ENCODE data around the gene ZSWIM5.

DNA sequence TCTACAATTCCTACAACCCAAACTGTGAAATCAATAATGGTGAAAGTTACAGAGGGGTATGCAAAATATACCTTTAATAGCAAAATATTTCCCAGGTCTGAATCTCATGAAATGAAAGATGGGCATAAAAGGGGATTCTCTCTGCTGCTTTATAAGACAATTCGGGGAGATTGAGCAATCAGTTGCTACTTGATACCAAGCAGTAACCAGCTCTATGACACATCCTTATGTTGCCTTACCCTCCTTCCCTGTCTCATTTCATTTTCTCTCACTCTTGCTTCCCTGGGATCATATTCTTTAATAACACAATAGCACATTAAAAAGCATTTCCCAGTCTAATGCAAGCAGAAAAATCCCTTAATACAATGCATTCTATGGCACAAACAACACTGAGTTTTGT is 29.0 kb downstream of the ZSWIM5 start:
- TF ChIP-seq POLR2A (IDR thresholded peaks at IDR 0.05), result no peak
- TF ChIP-seq, protein P1, sequence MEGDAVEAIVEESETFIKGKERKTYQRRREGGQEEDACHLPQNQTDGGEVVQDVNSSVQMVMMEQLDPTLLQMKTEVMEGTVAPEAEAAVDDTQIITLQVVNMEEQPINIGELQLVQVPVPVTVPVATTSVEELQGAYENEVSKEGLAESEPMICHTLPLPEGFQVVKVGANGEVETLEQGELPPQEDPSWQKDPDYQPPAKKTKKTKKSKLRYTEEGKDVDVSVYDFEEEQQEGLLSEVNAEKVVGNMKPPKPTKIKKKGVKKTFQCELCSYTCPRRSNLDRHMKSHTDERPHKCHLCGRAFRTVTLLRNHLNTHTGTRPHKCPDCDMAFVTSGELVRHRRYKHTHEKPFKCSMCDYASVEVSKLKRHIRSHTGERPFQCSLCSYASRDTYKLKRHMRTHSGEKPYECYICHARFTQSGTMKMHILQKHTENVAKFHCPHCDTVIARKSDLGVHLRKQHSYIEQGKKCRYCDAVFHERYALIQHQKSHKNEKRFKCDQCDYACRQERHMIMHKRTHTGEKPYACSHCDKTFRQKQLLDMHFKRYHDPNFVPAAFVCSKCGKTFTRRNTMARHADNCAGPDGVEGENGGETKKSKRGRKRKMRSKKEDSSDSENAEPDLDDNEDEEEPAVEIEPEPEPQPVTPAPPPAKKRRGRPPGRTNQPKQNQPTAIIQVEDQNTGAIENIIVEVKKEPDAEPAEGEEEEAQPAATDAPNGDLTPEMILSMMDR (IDR thresholded peaks at IDR 0.05), result no peak

Data from body of pancreas (tissue), 4 donors.